SH-SY5Y (cell line): ENCODE data around the gene FHIP2A.

Experiments used
- GATA2 ChIP-seq: IDR thresholded peaks from 2 replicates; pipeline ENCODE4 v1.6.1; 2011; ENCODE audit warnings: mild to moderate bottlenecking, low read depth, low read length
- GATA3 ChIP-seq: IDR thresholded peaks from 2 replicates; pipeline ENCODE4 v1.6.1; 2011; ENCODE audit warnings: low read depth, mild to moderate bottlenecking, low read length, moderate library complexity

DNA sequence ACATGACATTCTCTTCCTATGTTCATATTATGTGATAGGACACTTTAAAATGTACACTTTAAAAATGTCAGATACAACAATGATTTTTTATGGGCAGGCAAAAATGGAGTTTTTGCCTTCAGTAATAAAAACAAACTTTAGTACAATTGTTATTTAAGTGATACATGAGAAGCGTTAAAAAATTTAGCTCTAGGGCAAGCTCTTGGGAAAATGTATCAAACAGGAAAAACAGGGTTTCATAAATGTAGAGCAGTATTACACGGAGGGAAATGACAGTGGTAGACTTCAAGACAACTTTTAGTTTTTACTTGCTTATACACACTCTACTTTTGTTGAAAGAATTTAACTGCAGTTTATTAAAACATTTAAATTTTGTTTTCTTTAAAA is 1.5 kb downstream of the FHIP2A start:
- no peak for TF ChIP-seq GATA2
- TF ChIP-seq GATA3: no peak
